ENCODE data around the gene ODC1.

The ODC1 gene

GRCh38 chr2:10433264-10433946 lies 14.7 kb downstream of the ODC1 start:
- no peak for FAIRE-seq

- FAIRE-seq, result no peak
These were observed 15.6 kb downstream of the ODC1 start for GRCh38 chr2:10432311-10433181.

GRCh38 chr2:10431797-10432196 lies 16.3 kb downstream of the ODC1 start:
- FAIRE-seq, result no peak

GRCh38 chr2:10430886-10431622 lies 17.1 kb downstream of the ODC1 start:
- no peak for FAIRE-seq

- FAIRE-seq, result no peak
These were observed 19.2 kb downstream of the ODC1 start for GRCh38 chr2:10428924-10429323.

- FAIRE-seq, result no peak
These were observed 19.8 kb downstream of the ODC1 start for GRCh38 chr2:10428355-10428754.

- no peak for FAIRE-seq
These were observed 20.5 kb downstream of the ODC1 start for GRCh38 chr2:10427618-10427949.

GRCh38 chr2:10426726-10427617 lies 21.2 kb downstream of the ODC1 start:
- no peak for FAIRE-seq

- FAIRE-seq, result no peak
These were observed 22.4 kb downstream of the ODC1 start for GRCh38 chr2:10425699-10426098.

GRCh38 chr2:10424916-10425505 lies 23.1 kb downstream of the ODC1 start:
- FAIRE-seq, result no peak

GRCh38 chr2:10424051-10424450 lies 24.1 kb downstream of the ODC1 start:
- FAIRE-seq, result no peak

GRCh38 chr2:10423400-10423774 lies 24.7 kb downstream of the ODC1 start:
- FAIRE-seq, result no peak

- FAIRE-seq, result no peak
These were observed 25.3 kb downstream of the ODC1 start for GRCh38 chr2:10422732-10423399.

- no peak for FAIRE-seq
These were observed 25.9 kb downstream of the ODC1 start for GRCh38 chr2:10422251-10422650.

GRCh38 chr2:10419553-10420257 lies 28.4 kb downstream of the ODC1 start:
- no peak for FAIRE-seq

GRCh38 chr2:10417551-10418335 lies 30.4 kb downstream of the ODC1 start:
- no peak for FAIRE-seq

- no peak for FAIRE-seq
These were observed 32.5 kb downstream of the ODC1 start for GRCh38 chr2:10415640-10416039.

GRCh38 chr2:10415048-10415447 lies 33.1 kb downstream of the ODC1 start:
- no peak for FAIRE-seq

GRCh38 chr2:10414591-10414990 lies 33.5 kb downstream of the ODC1 start:
- no peak for FAIRE-seq

- no peak for FAIRE-seq
These were observed 34.1 kb downstream of the ODC1 start for GRCh38 chr2:10413991-10414451.
